Activated CD8-positive, alpha-beta memory T cell treated with anti-CD3 and anti-CD28 coated beads for 24 hours (primary cell): ENCODE measurements around the gene COQ10B.

Experiments used
- DNase-seq: peaks from one replicate; pipeline ENCODE4 v3.0.0-alpha.2; 2020

The COQ10B gene

GRCh38 chr2:197502685-197503084 is 49.3 kb downstream of the COQ10B start:
- DNase-seq: no peak

GRCh38 chr2:197504000-197504399 is 50.6 kb downstream of the COQ10B start:
- no peak for DNase-seq

DNA sequence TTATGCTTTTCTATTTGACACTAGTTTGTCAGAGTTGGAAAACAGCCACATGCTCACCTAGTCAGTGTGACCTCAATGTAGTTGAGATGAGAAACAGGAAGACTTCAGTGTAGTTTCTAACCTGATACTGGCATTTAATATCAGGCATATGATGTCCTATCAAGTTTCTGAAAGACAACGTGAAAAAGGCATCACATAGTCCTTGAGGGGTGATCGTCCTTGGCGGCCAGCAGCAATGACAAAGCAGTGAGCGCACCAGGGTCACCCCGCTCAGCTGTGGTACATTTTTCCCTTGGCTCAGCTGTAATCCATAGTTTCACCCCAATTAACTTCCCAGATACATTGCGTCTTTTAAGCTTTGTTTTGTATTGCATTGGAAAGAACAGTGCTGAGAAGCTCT is 51.2 kb downstream of the COQ10B start:
- DNase-seq: no peak

- DNase-seq: no peak
Observed at GRCh38 chr2:197506658-197507057, 53.3 kb downstream of the COQ10B start.

GRCh38 chr2:197513915-197514314 is 60.6 kb downstream of the COQ10B start:
- no peak for DNase-seq

GRCh38 chr2:197514754-197515153 is 61.4 kb downstream of the COQ10B start:
- no peak for DNase-seq

DNA sequence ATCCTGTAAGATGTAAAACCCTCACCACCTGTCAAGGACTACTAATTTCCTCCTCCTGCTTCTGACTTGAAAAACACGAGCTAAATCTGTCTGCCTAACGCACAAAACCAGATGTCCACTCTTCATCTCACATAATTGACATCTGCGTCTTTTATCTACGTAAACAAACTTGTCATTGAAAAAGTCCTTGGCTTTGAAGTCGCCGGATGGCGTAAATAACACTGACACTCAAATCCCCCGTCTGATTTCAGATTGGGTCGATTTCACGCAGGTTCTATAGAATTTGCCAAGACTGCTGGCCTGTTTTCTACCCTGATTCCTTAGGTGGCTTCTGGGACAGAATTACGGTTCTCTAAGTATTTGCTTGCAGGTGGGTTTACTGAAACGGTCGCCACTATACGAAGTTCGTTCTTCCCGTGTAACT is 62.0 kb downstream of the COQ10B start:
- no peak for DNase-seq

DNA sequence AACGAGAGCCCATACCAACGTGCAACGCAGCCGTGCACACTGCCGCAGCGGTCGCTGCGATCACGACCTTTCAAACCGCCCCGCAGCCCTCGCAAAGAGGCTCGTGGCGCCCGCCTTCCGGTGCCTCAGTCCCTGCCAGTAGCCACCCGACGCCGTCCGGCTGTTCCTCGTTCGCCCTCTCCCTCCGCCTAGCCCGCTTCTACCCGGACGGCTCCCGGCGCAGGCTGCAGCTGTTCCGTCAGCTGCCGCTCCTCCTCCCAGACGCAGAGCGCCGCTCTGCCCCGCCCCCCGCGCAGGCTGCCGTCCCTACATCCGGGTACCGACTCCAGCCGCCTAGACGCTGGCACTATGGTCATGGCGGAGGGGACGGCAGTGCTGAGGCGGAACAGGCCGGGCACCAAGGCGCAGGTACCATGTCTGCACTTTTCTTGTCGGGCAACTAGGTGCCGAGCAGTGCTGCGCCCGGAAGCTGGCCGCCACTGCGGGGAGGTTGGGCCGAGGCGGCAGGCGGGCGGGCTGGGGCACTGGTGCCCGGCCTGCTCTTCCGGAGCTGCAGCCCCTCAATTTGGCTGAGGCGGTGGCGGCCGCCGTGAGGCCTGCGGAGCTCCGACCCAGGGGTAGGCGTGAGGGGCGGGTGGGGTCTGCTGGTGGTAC is 62.5 kb downstream of the COQ10B start, which contains the start of gene MOB4:
MOB4 (plus strand) TSS at position 328 of the 654 bp plus-strand sequence; CDS start at position 349, 21 bp downstream.
- peak; percentile 97 for DNase-seq

DNA sequence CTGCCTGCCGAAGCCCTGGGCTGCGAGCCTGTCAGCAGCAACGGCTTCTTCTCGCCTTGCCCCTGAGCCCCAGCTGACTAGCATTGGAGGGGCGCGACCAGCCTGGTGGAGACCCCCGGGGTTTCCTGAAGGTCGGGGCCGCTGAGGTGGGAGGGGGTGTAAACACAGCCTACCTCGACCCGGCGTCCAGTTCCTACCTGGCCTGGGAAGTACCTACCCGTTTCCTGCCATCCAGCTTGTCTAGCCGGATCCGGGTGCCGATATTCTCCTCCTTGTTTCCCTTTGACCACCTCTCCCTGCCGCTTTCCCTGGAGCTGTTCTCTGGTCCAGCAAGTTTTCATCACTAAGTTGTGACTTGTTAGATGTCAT is 63.0 kb downstream of the COQ10B start:
- no peak for DNase-seq

DNA sequence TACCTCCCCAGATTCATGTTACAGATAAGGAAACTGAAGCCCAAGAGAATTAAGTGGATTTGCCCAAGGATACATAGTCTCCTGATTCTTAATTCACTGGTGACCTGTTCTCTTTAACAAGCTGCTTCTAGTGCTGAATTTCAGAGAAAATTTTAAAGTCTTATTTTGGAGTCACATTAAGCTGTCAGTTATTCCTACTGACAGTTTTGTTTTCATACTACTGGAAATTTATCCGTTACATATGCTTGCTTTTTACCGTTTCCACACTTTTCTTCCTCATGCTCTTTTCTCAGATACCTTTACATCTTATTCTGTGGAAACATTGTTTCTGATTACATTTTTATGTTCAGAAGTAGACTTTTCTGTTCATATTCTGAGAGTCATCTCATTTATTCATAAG is 63.8 kb downstream of the COQ10B start:
- no peak for DNase-seq
